ENCODE results near the gene ARGLU1. TPM values are rescaled to one million over a fixed set of nuclear protein-coding genes. Genes with fewer than 3 reads are reported as not detected.
A peak's percentile ranks its signal among the peaks of the same experiment; 100 is the strongest.

Gene ARGLU1
- total RNA-seq, 1 experiment from 2014 or later = 137 TPM

GRCh38 chr13:106523576-106523975, 44.4 kb downstream of the ARGLU1 start:
- DNase-seq = no peak
- intact Hi-C loops (cut with micrococcal nuclease; ENCODE audit: unreplicated experiment) = no loop called here
- Histone ChIP-seq H3K9me3 (no peaks in the 10 kb centered on the region), H3K4me3 (ENCODE audit: low read depth, low read length) (no peak overlapping the region), H3K4me1 (peaks cover 50% of the 10 kb centered on the region), H3K36me3 (ENCODE audit: control insufficient read depth, insufficient read depth, low read length) (peaks cover 3% of the 10 kb centered on the region), H3K27me3 (replicated peaks; ENCODE audit: control insufficient read depth, insufficient read depth, low read length) (no peaks in the 10 kb centered on the region)
- H3K36me3 Mint-ChIP-seq (ENCODE audit: insufficient read depth, unreplicated experiment) = peaks cover 78% of the 10 kb centered on the region
- CTCF ChIA-PET = no interaction called here
- peaks cover 65% of the 10 kb centered on the region for H3K4me1 Mint-ChIP-seq (ENCODE audit: low read depth, unreplicated experiment)
- H3K27me3 Mint-ChIP-seq (ENCODE audit: insufficient read depth, unreplicated experiment) = no peaks in the 10 kb centered on the region
- no peak for TF ChIP-seq CTCF (IDR thresholded peaks at IDR 0.05; ENCODE audit: insufficient read depth in 1 of 2, low read depth in 1 of 2, low read length in 1 of 2, severe bottlenecking in 1 of 2, unreplicated experiment in 1 of 2)
- no TSS peak for BruUV-seq (replicated peaks)
- H3K4me3 Mint-ChIP-seq (ENCODE audit: unreplicated experiment) = no peak overlapping the region
- no peak overlapping the region for H3K27ac Mint-ChIP-seq (ENCODE audit: unreplicated experiment)
- POLR2A ChIA-PET = no interaction called here
- H3K9me3 Mint-ChIP-seq (ENCODE audit: unreplicated experiment) = no peaks in the 10 kb centered on the region

GRCh38 chr13:106522898-106523525, 44.9 kb downstream of the ARGLU1 start:
- Mint-ChIP-seq H3K27me3 (ENCODE audit: insufficient read depth, unreplicated experiment) (no peaks in the 10 kb centered on the region), H3K4me1 (ENCODE audit: low read depth, unreplicated experiment) (peaks cover 59% of the 10 kb centered on the region), H3K36me3 (ENCODE audit: insufficient read depth, unreplicated experiment) (peaks cover 78% of the 10 kb centered on the region), H3K4me3 (ENCODE audit: unreplicated experiment) (no peak overlapping the region), H3K27ac (ENCODE audit: unreplicated experiment) (peak overlapping the region; percentile 48), H3K9me3 (ENCODE audit: unreplicated experiment) (no peaks in the 10 kb centered on the region)
- intact Hi-C loops (cut with micrococcal nuclease; ENCODE audit: unreplicated experiment) = no loop called here
- Histone ChIP-seq H3K4me3 (ENCODE audit: low read depth, low read length) (no peak overlapping the region), H3K27me3 (replicated peaks; ENCODE audit: control insufficient read depth, insufficient read depth, low read length) (no peaks in the 10 kb centered on the region), H3K36me3 (ENCODE audit: control insufficient read depth, insufficient read depth, low read length) (peaks cover 3% of the 10 kb centered on the region), H3K9me3 (no peaks in the 10 kb centered on the region), H3K4me1 (peaks cover 45% of the 10 kb centered on the region)
- POLR2A ChIA-PET = no interaction called here
- TF ChIP-seq CTCF (IDR thresholded peaks at IDR 0.05; ENCODE audit: insufficient read depth in 1 of 2, low read depth in 1 of 2, low read length in 1 of 2, severe bottlenecking in 1 of 2, unreplicated experiment in 1 of 2) = no peak
- CTCF ChIA-PET = no interaction called here
- no peak for DNase-seq
- BruUV-seq (replicated peaks) = no TSS peak

GRCh38 chr13:106522112-106522705, 45.7 kb downstream of the ARGLU1 start:
- no peak overlapping the region for H3K4me3 Mint-ChIP-seq (ENCODE audit: unreplicated experiment)
- CTCF ChIA-PET = no interaction called here

More at GRCh38 chr13:106522112-106522705, 45.7 kb downstream of the ARGLU1 start:
- intact Hi-C loops (cut with micrococcal nuclease; ENCODE audit: unreplicated experiment) = no loop called here
- TF ChIP-seq CTCF (IDR thresholded peaks at IDR 0.05; ENCODE audit: insufficient read depth in 1 of 2, low read depth in 1 of 2, low read length in 1 of 2, severe bottlenecking in 1 of 2, unreplicated experiment in 1 of 2) = no peak
- POLR2A ChIA-PET = interaction anchor here (0.5 kb wide), 1 partner anchor 49 kb away, joined by 3 read pairs; no protein-coding TSS in a partner anchor
- Histone ChIP-seq H3K4me1 (peaks cover 38% of the 10 kb centered on the region), H3K9me3 (no peaks in the 10 kb centered on the region), H3K36me3 (ENCODE audit: control insufficient read depth, insufficient read depth, low read length) (peaks cover 3% of the 10 kb centered on the region), H3K27me3 (replicated peaks; ENCODE audit: control insufficient read depth, insufficient read depth, low read length) (no peaks in the 10 kb centered on the region), H3K4me3 (ENCODE audit: low read depth, low read length) (no peak overlapping the region)
- no TSS peak for BruUV-seq (replicated peaks)
- no peaks in the 10 kb centered on the region for H3K27me3 Mint-ChIP-seq (ENCODE audit: insufficient read depth, unreplicated experiment)
- peak overlapping the region; percentile 48 for H3K27ac Mint-ChIP-seq (ENCODE audit: unreplicated experiment)
- no peak for DNase-seq
- no peaks in the 10 kb centered on the region for H3K9me3 Mint-ChIP-seq (ENCODE audit: unreplicated experiment)
- peaks cover 84% of the 10 kb centered on the region for H3K36me3 Mint-ChIP-seq (ENCODE audit: insufficient read depth, unreplicated experiment)
- H3K4me1 Mint-ChIP-seq (ENCODE audit: low read depth, unreplicated experiment) = peaks cover 51% of the 10 kb centered on the region

Measured in Caco-2 (cell line).